Esophagus mucosa (tissue), 1 donor: ENCODE data around the gene CEMIP. TPM values are rescaled to one million over a fixed set of nuclear protein-coding genes. Genes with fewer than 3 reads are reported as not detected.

Experiments used
- ATAC-seq: fragments of 200-7000 bp; cut with Tn5 transposase; one replicate; pipeline ENCODE4 v1.9.1; 2020
- total RNA-seq: library from RNA; stranded (reverse); gene quantifications from one replicate; pipeline ENCODE4 v1.2.4, GENCODE V29; 2023
- donor health status: DM: yes; HTN: yes; CAD: no.

Gene CEMIP
- total RNA-seq, 1 donor from 2014 or later = 17.3 TPM

GRCh38 chr15:80785335-80785734 lies 6.2 kb downstream of the CEMIP start:
- no peak for ATAC-seq

- no peak for ATAC-seq
Measured at GRCh38 chr15:80785811-80786354, 6.7 kb downstream of the CEMIP start.

GRCh38 chr15:80787316-80787715 lies 8.1 kb downstream of the CEMIP start:
- ATAC-seq = no peak

- ATAC-seq = no peak
Measured at GRCh38 chr15:80788536-80788935, 9.4 kb downstream of the CEMIP start.

GRCh38 chr15:80789296-80789695 lies 10.1 kb downstream of the CEMIP start:
- no peak for ATAC-seq

- no peak for ATAC-seq
Measured at GRCh38 chr15:80789796-80790195, 10.6 kb downstream of the CEMIP start.

- ATAC-seq = no peak
Measured at GRCh38 chr15:80790236-80790635, 11.1 kb downstream of the CEMIP start.

- ATAC-seq = peak; percentile 69
Measured at GRCh38 chr15:80791004-80791403, 11.8 kb downstream of the CEMIP start.

GRCh38 chr15:80796407-80796806 lies 17.2 kb downstream of the CEMIP start:
- no peak for ATAC-seq

GRCh38 chr15:80798911-80799310 lies 19.7 kb downstream of the CEMIP start:
- no peak for ATAC-seq

GRCh38 chr15:80800067-80800466 lies 20.9 kb downstream of the CEMIP start:
- no peak for ATAC-seq

GRCh38 chr15:80801891-80802680 lies 22.9 kb downstream of the CEMIP start:
- ATAC-seq = peak; percentile 83

GRCh38 chr15:80803580-80804525 lies 24.7 kb downstream of the CEMIP start:
- ATAC-seq = no peak

GRCh38 chr15:80804970-80805495 lies 25.9 kb downstream of the CEMIP start:
- peak; percentile 55 for ATAC-seq

GRCh38 chr15:80811781-80812315 lies 32.7 kb downstream of the CEMIP start:
- peak; percentile 48 for ATAC-seq

GRCh38 chr15:80815106-80815505 lies 35.9 kb downstream of the CEMIP start:
- ATAC-seq = no peak

- ATAC-seq = no peak
Measured at GRCh38 chr15:80816049-80816653, 37.0 kb downstream of the CEMIP start.

GRCh38 chr15:80816936-80817335 lies 37.8 kb downstream of the CEMIP start:
- no peak for ATAC-seq

- no peak for ATAC-seq
Measured at GRCh38 chr15:80817901-80818300, 38.7 kb downstream of the CEMIP start.

- ATAC-seq = no peak
Measured at GRCh38 chr15:80819001-80819400, 39.8 kb downstream of the CEMIP start.

GRCh38 chr15:80820092-80820491 lies 40.9 kb downstream of the CEMIP start:
- ATAC-seq = no peak

GRCh38 chr15:80822256-80822655 lies 43.1 kb downstream of the CEMIP start:
- ATAC-seq = no peak
